ENCODE results near the gene DENND1A.

DNA sequence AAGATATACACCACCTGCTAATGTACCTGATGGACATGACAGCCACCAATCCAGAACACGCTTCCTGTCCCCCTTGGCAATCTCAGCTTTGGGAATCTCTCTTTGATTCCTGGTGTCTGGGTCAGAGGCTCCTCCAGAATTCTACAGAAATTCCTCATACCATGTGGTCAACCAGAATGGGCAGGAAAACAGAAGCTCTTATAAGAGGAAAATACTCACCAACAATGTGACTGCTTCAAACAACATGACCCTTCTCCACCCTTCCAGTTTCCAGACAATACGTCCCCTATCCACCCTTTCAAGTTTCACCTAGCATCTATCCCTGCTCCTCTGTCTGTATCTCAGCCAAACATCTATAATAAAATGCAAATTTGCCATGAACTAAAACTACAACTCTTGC lies 247.2 kb downstream of the DENND1A start:
- TF ChIP-seq CTCF (IDR thresholded peaks at IDR 0.05) (no peak), POLR2A (IDR thresholded peaks at IDR 0.05) (no peak)

Data from heart left ventricle (tissue), 13 donors.